Loucy (cell line): ENCODE results near the gene CCBE1.

Source experiments
- CTCF ChIP-seq: fragments of 200-600 bp; sonication (generic); conservative IDR thresholded peaks from 2 replicates; pipeline ENCODE4 v1.5.1; 2014; ENCODE audit warnings: mild to moderate bottlenecking, antibody characterized with exemption, low read length
- EZH2phosphoT487 ChIP-seq: fragments of 200-600 bp; IDR thresholded peaks from 2 replicates; pipeline ENCODE4 v1.6.1; 2018; ENCODE audit warnings: antibody characterized with exemption, mild to moderate bottlenecking, moderate library complexity, borderline replicate concordance

- TF ChIP-seq CTCF = no peak
- no peak for TF ChIP-seq EZH2phosphoT487
These were observed 143.9 kb downstream of the CCBE1 start for GRCh38 chr18:59553273-59553870.
